ENCODE data around the gene HDAC4.

- no peak for TF ChIP-seq POLR2A (conservative IDR thresholded peaks at IDR 0.05)
- TF ChIP-seq CTCF (IDR thresholded peaks at IDR 0.05 in 2 of 3, conservative IDR thresholded peaks at IDR 0.05 in 1 of 3; ENCODE audit: insufficient read depth in 2 of 3, low read depth in 1 of 3, low read length in 3 of 3), result no peak
- TF ChIP-seq SMC3 (conservative IDR thresholded peaks at IDR 0.05; ENCODE audit: insufficient read depth, low read depth, low read length), result no peak
- TF ChIP-seq KDM1A (IDR thresholded peaks at IDR 0.05), result no peak
- no peak for TF ChIP-seq POLR2AphosphoS5 (IDR thresholded peaks at IDR 0.05; ENCODE audit: control insufficient read depth, insufficient read depth, low read depth, low read length)
- no peak for TF ChIP-seq PML (IDR thresholded peaks at IDR 0.05; ENCODE audit: low read length)
- no peak for TF ChIP-seq NCOA1 (IDR thresholded peaks at IDR 0.05; ENCODE audit: low read depth)
- TF ChIP-seq SRF (CRISPR knock-in tag; IDR thresholded peaks at IDR 0.05), result no peak
- no peak for TF ChIP-seq ZNF274 (IDR thresholded peaks at IDR 0.05; ENCODE audit: borderline replicate concordance, low read depth, low read length)
- no peak for TF ChIP-seq ETV6 (IDR thresholded peaks at IDR 0.05; ENCODE audit: borderline replicate concordance in 1 of 2, low read depth in 2 of 2, low read length in 1 of 2)
- TF ChIP-seq ETV6 (CRISPR knock-in tag; IDR thresholded peaks at IDR 0.05; ENCODE audit: borderline replicate concordance), result no peak
- no peak for TF ChIP-seq ATF7 (IDR thresholded peaks at IDR 0.05)
- TF ChIP-seq YY1 (IDR thresholded peaks at IDR 0.05; ENCODE audit: borderline replicate concordance in 1 of 3, control insufficient read depth in 1 of 3, extremely low read depth in 1 of 3, insufficient read depth in 3 of 3, insufficient read length in 1 of 3, insufficient replicate concordance in 2 of 3, low read depth in 1 of 3, low read length in 2 of 3), result no peak
Observed at GRCh38 chr2:239161711-239162140, 239.1 kb downstream of the HDAC4 start.
